Measurements from ENCODE around the gene ROR1.

- no peak for TF ChIP-seq CTCF (IDR thresholded peaks at IDR 0.05 in 2 of 3, conservative IDR thresholded peaks at IDR 0.05 in 1 of 3; ENCODE audit: borderline replicate concordance in 1 of 3, insufficient read depth in 1 of 3, low read depth in 2 of 3, low read length in 2 of 3)
- TF ChIP-seq REST (IDR thresholded peaks at IDR 0.05; ENCODE audit: low read depth): no peak
- TF ChIP-seq EZH2 (IDR thresholded peaks at IDR 0.05): no peak
- no peak for TF ChIP-seq TCF7L2 (IDR thresholded peaks at IDR 0.05; ENCODE audit: borderline replicate concordance, extremely low read depth, insufficient read depth, insufficient read length)
- TF ChIP-seq CBX3 (IDR thresholded peaks at IDR 0.05; ENCODE audit: low read depth): no peak
- TF ChIP-seq CEBPB (IDR thresholded peaks at IDR 0.05; ENCODE audit: low read depth): no peak
- no peak for TF ChIP-seq MAX (IDR thresholded peaks at IDR 0.05)
- no peak for TF ChIP-seq POLR2AphosphoS5 (IDR thresholded peaks at IDR 0.05; ENCODE audit: low read depth, low read length)
- TF ChIP-seq ATF3 (IDR thresholded peaks at IDR 0.05): no peak
- TF ChIP-seq RAD21 (IDR thresholded peaks at IDR 0.05; ENCODE audit: low read depth): no peak
- no peak for TF ChIP-seq POLR2A (IDR thresholded peaks at IDR 0.05; ENCODE audit: borderline replicate concordance, extremely low read depth, insufficient read depth, insufficient read length)
- TF ChIP-seq ZFX (IDR thresholded peaks at IDR 0.05): no peak
These were observed 425.3 kb downstream of the ROR1 start for GRCh38 chr1:64199154-64199553.

Measured in HCT116 (cell line).